H1 (cell line): ENCODE results near the gene ATP6V0E2. TPM values are rescaled to one million over a fixed set of nuclear protein-coding genes. Genes with fewer than 3 reads are reported as not detected.

Experiments used
- CTCF ChIA-PET: fragments of 300-600 bp; sonication (Branson Sonifier 250); formaldehyde crosslinking; loops from one replicate; lab custom pipeline; 2021; ENCODE audit not compliant: partially characterized antibody; lab: Charles Lee
- POLR2A ChIA-PET: fragments of 300-600 bp; sonication (Branson Sonifier 250); formaldehyde crosslinking; loops from one replicate; lab custom pipeline; 2021; ENCODE audit warnings: inconsistent platforms; ENCODE audit not compliant: partially characterized antibody; lab: Charles Lee
- DNase-seq, 2 experiments: peaks; one replicate each; pipeline versions ENCODE4 v3.0.0 to v3.0.0-alpha.2; 2010 to 2022; ENCODE audit warnings: low spot score in 2 of 2, low read depth in 1 of 2, mixed read lengths in 1 of 2
- FAIRE-seq: peaks from 2 replicates; lab custom pipeline; 2011; peaks lifted over from hg19 to GRCh38; lab: Jason Lieb, UNC
- H2AFZ ChIP-seq: 2 replicates; pipeline ENCODE4 v1.8.1; 2012; ENCODE audit warnings: low read length, inconsistent platforms
- H2AK5ac ChIP-seq: 2 replicates; pipeline ENCODE4 v1.6.1; 2013; ENCODE audit warnings: low read depth, low read length
- H2BK120ac ChIP-seq: replicated peaks from 2 replicates; pipeline ENCODE3; 2013; ENCODE audit warnings: low read depth, low read length, inconsistent platforms
- H2BK12ac ChIP-seq: 2 replicates; pipeline ENCODE4 v1.6.1; 2013; ENCODE audit warnings: low read depth, low read length
- H2BK15ac ChIP-seq: 2 replicates; pipeline ENCODE4 v1.6.1; 2013; ENCODE audit warnings: low read length
- H2BK20ac ChIP-seq: 2 replicates; pipeline ENCODE4 v1.6.1; 2013; ENCODE audit warnings: low read length
- H2BK5ac ChIP-seq: 2 replicates; pipeline ENCODE4 v1.6.1; 2013; ENCODE audit warnings: low read depth, low read length
- H3K14ac ChIP-seq: 2 replicates; pipeline ENCODE4 v1.6.1; 2013; ENCODE audit warnings: inconsistent platforms; ENCODE audit not compliant: insufficient read length
- H3K18ac ChIP-seq: 2 replicates; pipeline ENCODE4 v1.6.1; 2013; ENCODE audit warnings: low read length; ENCODE audit errors: extremely low read depth
- H3K23ac ChIP-seq: 2 replicates; pipeline ENCODE4 v1.6.1; 2013; ENCODE audit warnings: inconsistent platforms; ENCODE audit not compliant: insufficient read length
- H3K23me2 ChIP-seq: 2 replicates; pipeline ENCODE4 v1.6.1; 2013; ENCODE audit warnings: low read depth, low read length
- H3K27ac ChIP-seq: 2 replicates; pipeline ENCODE4 v1.6.1; 2011; ENCODE audit warnings: low read depth, low read length, inconsistent platforms
- H3K27me3 ChIP-seq, 4 experiments: replicated peaks in 1 of 4; 1 replicate in 1 of 4; 2 replicates in 3 of 4; pipeline versions ENCODE4 v1.6.1 to v1.8.1; 2011 to 2013; ENCODE audit warnings: low read length in 3 of 4, mild to moderate bottlenecking in 3 of 4, inconsistent platforms in 2 of 4, mixed read lengths in 2 of 4, moderate library complexity in 1 of 4; ENCODE audit not compliant: control insufficient read depth in 3 of 4, insufficient read depth in 3 of 4; ENCODE audit errors: extremely low read depth in 1 of 4
- H3K36me3 ChIP-seq, 4 experiments: 2 replicates each; pipeline versions ENCODE4 v1.6.1 to v1.8.1; 2011 to 2013; ENCODE audit warnings: mild to moderate bottlenecking in 4 of 4, low read length in 3 of 4, moderate library complexity in 2 of 4, control low read depth in 1 of 4, inconsistent platforms in 1 of 4; ENCODE audit not compliant: insufficient read depth in 4 of 4, control insufficient read depth in 2 of 4
- H3K4ac ChIP-seq: replicated peaks from 2 replicates; pipeline ENCODE3; 2013; ENCODE audit warnings: low read length, low read depth, mixed read lengths, inconsistent platforms; ENCODE audit not compliant: insufficient read length
- H3K4me1 ChIP-seq, 4 experiments: replicated peaks in 1 of 4; 1 replicate in 1 of 4; 2 replicates in 3 of 4; pipeline versions ENCODE4 v1.6.1 to v1.8.1; 2011 to 2013; ENCODE audit warnings: low read length in 3 of 4, inconsistent platforms in 2 of 4, mixed read lengths in 1 of 4; ENCODE audit not compliant: insufficient read depth in 4 of 4, control insufficient read depth in 3 of 4
- H3K4me2 ChIP-seq, 2 experiments: 2 replicates each; pipeline versions ENCODE4 v1.6.1 to v1.8.1; 2011 to 2013; ENCODE audit warnings: low read depth in 2 of 2, low read length in 2 of 2, control low read depth in 1 of 2, inconsistent platforms in 1 of 2, mild to moderate bottlenecking in 1 of 2; ENCODE audit not compliant: insufficient read depth in 1 of 2
- H3K4me3 ChIP-seq, 4 experiments: fragments of 200-600, 300-600 bp in 1 of 4; sonication (generic), shearing (Covaris generic), sonication (Bioruptor Twin) in 1 of 4; 2 replicates each; pipeline versions ENCODE4 v1.5.1 to v1.8.1; 2011 to 2016; ENCODE audit warnings: low read length in 4 of 4, low read depth in 3 of 4, control low read depth in 2 of 4, inconsistent platforms in 2 of 4, mild to moderate bottlenecking in 2 of 4, mixed read lengths in 1 of 4, moderate library complexity in 1 of 4; ENCODE audit not compliant: insufficient read depth in 2 of 4; ENCODE audit errors: extremely low read depth in 1 of 4
- H3K56ac ChIP-seq: replicated peaks from 2 replicates; pipeline ENCODE3; 2013; ENCODE audit warnings: low read depth, mild to moderate bottlenecking, mixed read lengths, low read length, inconsistent platforms; ENCODE audit not compliant: insufficient read length
- H3K79me1 ChIP-seq: 2 replicates; pipeline ENCODE4 v1.6.1; 2013; ENCODE audit warnings: low read depth, low read length, control low read depth
- H3K79me2 ChIP-seq, 2 experiments: 2 replicates each; pipeline versions ENCODE4 v1.6.1 to v1.8.1; 2012 to 2013; ENCODE audit warnings: low read length in 2 of 2, mild to moderate bottlenecking in 2 of 2, inconsistent platforms in 1 of 2; ENCODE audit not compliant: insufficient read depth in 2 of 2, control insufficient read depth in 1 of 2
- H3K9ac ChIP-seq, 4 experiments: replicated peaks in 1 of 4; 1 replicate in 1 of 4; 2 replicates in 3 of 4; pipeline versions ENCODE4 v1.6.1 to v1.8.1; 2011 to 2013; ENCODE audit warnings: low read depth in 3 of 4, low read length in 3 of 4, control low read depth in 2 of 4, mild to moderate bottlenecking in 2 of 4, moderate library complexity in 2 of 4, inconsistent platforms in 1 of 4; ENCODE audit errors: extremely low read depth in 1 of 4
- H3K9me3 ChIP-seq, 2 experiments: 2 replicates each; pipeline versions ENCODE4 v1.6.1 to v1.8.1; 2012 to 2013; ENCODE audit warnings: mild to moderate bottlenecking in 2 of 2, moderate library complexity in 2 of 2, control low read depth in 1 of 2, inconsistent platforms in 1 of 2, low read depth in 1 of 2, low read length in 1 of 2, mixed read lengths in 1 of 2; ENCODE audit not compliant: insufficient read depth in 2 of 2
- H4K20me1 ChIP-seq, 2 experiments: replicated peaks in 1 of 2; 2 replicates each; pipeline versions ENCODE3 to v1.8.1; 2011 to 2013; ENCODE audit warnings: inconsistent platforms in 2 of 2, low read length in 2 of 2, mild to moderate bottlenecking in 1 of 2; ENCODE audit not compliant: insufficient read depth in 2 of 2, control insufficient read depth in 1 of 2
- H4K5ac ChIP-seq: 2 replicates; pipeline ENCODE4 v1.6.1; 2013; ENCODE audit warnings: low read length, low read depth, mixed read lengths, inconsistent platforms; ENCODE audit not compliant: insufficient read length
- H4K8ac ChIP-seq: 2 replicates; pipeline ENCODE4 v1.8.0; 2013; ENCODE audit warnings: mild to moderate bottlenecking, moderate library complexity, low read length, inconsistent platforms; ENCODE audit not compliant: insufficient read depth; ENCODE audit errors: extremely low read depth
- H4K91ac ChIP-seq: replicated peaks from 2 replicates; pipeline ENCODE3; 2013; ENCODE audit warnings: low read length, mixed read lengths, inconsistent platforms; ENCODE audit not compliant: insufficient read length
- CREB1 ChIP-seq: IDR thresholded peaks from 2 replicates; pipeline ENCODE4 v1.6.1; 2012; ENCODE audit warnings: inconsistent platforms
- RNF2 ChIP-seq: fragments of 200-900, 300-1000 bp; sonication (generic); IDR thresholded peaks from 2 replicates; pipeline ENCODE4 v1.7.1; 2016; ENCODE audit warnings: borderline replicate concordance, low read depth, mild to moderate bottlenecking, antibody characterized with exemption, low read length; ENCODE audit not compliant: poor library complexity, severe bottlenecking; ENCODE audit errors: missing control alignments
- WGBS, 2 experiments: shearing (Covaris generic) in 1 of 2; methylation state at CpG; one replicate each; pipeline versions ENCODE4 v1.1.6 to v1.1.7; 2013 to 2015; ENCODE audit warnings: low lambda C conversion rate in 2 of 2, mixed read lengths in 2 of 2, inconsistent platforms in 1 of 2, low coverage in 1 of 2, missing lambda C conversion rate in 1 of 2; ENCODE audit not compliant: insufficient replicate concordance in 2 of 2, insufficient coverage in 1 of 2, insufficient read length in 1 of 2; ENCODE audit errors: extremely low coverage in 1 of 2, missing lambda C conversion rate in 1 of 2; 5-methylcytosine and 5-hydroxymethylcytosine counted together
- polyA plus RNA-seq, 7 experiments: library from polyadenylated mRNA; depleted of rRNA in 3 of 7; stranded (reverse) in 5 of 7; unstranded in 2 of 7; fragments of >200 nt in 5 of 7; fragments of 200-250 nt in 2 of 7; gene quantifications; 1 replicate in 5 of 7; 2 replicates in 1 of 7; 4 replicates in 1 of 7; pipeline versions ENCODE4 v1.2.1 to v1.2.3, GENCODE V29; 2011 to 2013; ENCODE audit warnings: missing spikeins in 2 of 7, mixed read lengths in 2 of 7
- total RNA-seq: library from RNA; stranded (reverse); fragmentation: NEBNext Ultra II Directional; extraction: Animal tissue kit (Norgen Biotek cat#: 25700); gene quantifications from 2 replicates; pipeline ENCODE4 v1.2.1, GENCODE V29; 2021

Gene ATP6V0E2
- total and polyA plus RNA-seq, 2 of the 8 experiments (the other 6 are each of a cell fraction or from before 2014, with no cell fraction given), result 26.1 to 47.9 TPM

GRCh38 chr7:149869291-149869650 lies 4.5 kb upstream of the ATP6V0E2 start:
- no peak overlapping the region for H3K9ac ChIP-seq
- peaks cover 10% of the 10 kb centered on the region; the same call in 1 of the 2 replicates for H3K23me2 ChIP-seq
- no peak overlapping the region for H2BK5ac ChIP-seq
- H2AK5ac ChIP-seq, result no peak overlapping the region
- peaks cover 0 to 3% (median 0%) of the 10 kb centered on the region in 4 experiments; a peak in 2 of 8 replicates for H3K36me3 ChIP-seq
- no peak overlapping the region for H4K91ac ChIP-seq
- no peak for TF ChIP-seq CREB1
- TF ChIP-seq RNF2, result no peak
- no peaks in the 10 kb centered on the region for H3K9me3 ChIP-seq
- no peak overlapping the region for H4K5ac ChIP-seq
- H3K4me2 ChIP-seq, result no peak overlapping the region
- CTCF ChIA-PET, result interaction anchor here (1.1 to 5.5 kb wide), 5 partner anchors 8 to 133 kb away, joined by 3 to 60 read pairs (median 10); no protein-coding TSS in a partner anchor
- no peak overlapping the region for H3K56ac ChIP-seq
- H3K14ac ChIP-seq, result no peak overlapping the region
- no peak overlapping the region for H2BK15ac ChIP-seq
- H3K4me3 ChIP-seq, result no peak overlapping the region
- no peak overlapping the region for H3K23ac ChIP-seq
- 96% methylated on average over 5 of the region's 5 CpGs; no CpG with 5 or more reads in 1 of the 2 experiments for WGBS, 2 experiments
- H3K27ac ChIP-seq, result no peak overlapping the region
- H2BK12ac ChIP-seq, result no peak overlapping the region
- FAIRE-seq (no peak), DNase-seq (no peak)
- H3K18ac ChIP-seq, result no peak overlapping the region
- H4K20me1 ChIP-seq, result no peaks in the 10 kb centered on the region
- H3K79me2 ChIP-seq, result no peaks in the 10 kb centered on the region
- peaks cover 0 to 12% (median 4%) of the 10 kb centered on the region in 4 experiments; a peak in 4 of 7 replicates for H3K4me1 ChIP-seq
- no peak overlapping the region for H2BK120ac ChIP-seq
- H2BK20ac ChIP-seq, result no peak overlapping the region
- H2AFZ ChIP-seq, result no peak overlapping the region
- H3K27me3 ChIP-seq, result peaks cover 0 to 9% (median 4%) of the 10 kb centered on the region in 4 experiments; a peak in 5 of 7 replicates
- POLR2A ChIA-PET, result no interaction called here
- H3K79me1 ChIP-seq, result no peaks in the 10 kb centered on the region
- no peak overlapping the region for H3K4ac ChIP-seq
- H4K8ac ChIP-seq, result peak overlapping the region; percentile 45; the same call in 1 of the 2 replicates
